A673 (cell line): ENCODE results near the gene A4GALT.

Experiments used
- EZH2 ChIP-seq: fragments of 200-600 bp; sonication (generic); IDR thresholded peaks from 2 replicates; pipeline ENCODE4 v1.6.1; 2017; ENCODE audit warnings: borderline replicate concordance, low read depth, mild to moderate bottlenecking, mixed read lengths, antibody characterized with exemption, low read length; ENCODE audit not compliant: poor library complexity, severe bottlenecking
- TF ChIP-seq, protein P1 (sequence below): fragments of 300-800, 200-600 bp; sonication (generic); conservative IDR thresholded peaks from 2 replicates; pipeline ENCODE4 v1.5.1; 2017; ENCODE audit warnings: low read depth, mild to moderate bottlenecking, antibody characterized with exemption, low read length, moderate library complexity, mixed read lengths

DNA sequence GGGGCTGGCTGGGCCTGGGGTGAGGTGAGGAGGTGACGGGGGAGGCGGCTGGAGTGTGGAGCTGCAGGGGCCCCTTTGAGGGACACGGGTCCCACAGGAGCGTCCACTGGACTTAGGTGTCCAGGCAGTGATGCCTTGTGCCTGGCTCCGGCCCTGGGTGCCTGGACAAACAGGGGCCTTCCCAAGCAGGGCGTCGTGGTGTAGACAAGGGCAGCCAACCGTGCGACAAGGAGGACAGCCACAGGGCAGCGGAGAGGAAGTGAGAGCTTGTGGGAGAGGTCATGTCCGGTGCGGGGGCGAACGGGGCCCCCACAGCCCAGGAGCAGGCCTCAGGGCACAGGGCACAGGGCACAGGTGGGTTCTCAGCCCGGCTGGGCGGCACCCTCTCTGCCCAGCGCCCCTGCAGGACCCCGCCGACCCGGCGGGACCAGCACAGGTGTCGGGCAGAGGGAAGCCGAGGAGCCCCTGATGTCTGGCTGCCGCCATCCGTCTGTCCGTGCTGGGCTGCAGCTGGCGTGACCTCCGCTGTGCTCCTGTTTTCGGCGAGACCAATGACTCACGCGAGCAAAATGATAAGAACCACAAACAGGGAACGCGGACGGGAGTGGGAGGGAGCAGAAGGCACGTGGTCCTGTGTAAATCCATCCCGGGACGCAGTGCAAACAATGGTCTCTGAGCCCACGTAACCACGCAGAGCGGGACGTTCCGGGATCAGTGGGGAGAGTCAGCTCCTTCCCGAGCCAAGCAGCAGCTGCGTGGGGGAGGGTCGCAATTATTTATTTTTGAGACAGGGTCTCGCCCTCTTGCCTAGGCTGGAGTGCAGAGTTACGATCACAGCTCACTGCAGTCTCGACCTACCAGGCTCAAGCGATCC is 49.1 kb upstream of the A4GALT start:
- no peak for TF ChIP-seq EZH2
- TF ChIP-seq, protein P1, sequence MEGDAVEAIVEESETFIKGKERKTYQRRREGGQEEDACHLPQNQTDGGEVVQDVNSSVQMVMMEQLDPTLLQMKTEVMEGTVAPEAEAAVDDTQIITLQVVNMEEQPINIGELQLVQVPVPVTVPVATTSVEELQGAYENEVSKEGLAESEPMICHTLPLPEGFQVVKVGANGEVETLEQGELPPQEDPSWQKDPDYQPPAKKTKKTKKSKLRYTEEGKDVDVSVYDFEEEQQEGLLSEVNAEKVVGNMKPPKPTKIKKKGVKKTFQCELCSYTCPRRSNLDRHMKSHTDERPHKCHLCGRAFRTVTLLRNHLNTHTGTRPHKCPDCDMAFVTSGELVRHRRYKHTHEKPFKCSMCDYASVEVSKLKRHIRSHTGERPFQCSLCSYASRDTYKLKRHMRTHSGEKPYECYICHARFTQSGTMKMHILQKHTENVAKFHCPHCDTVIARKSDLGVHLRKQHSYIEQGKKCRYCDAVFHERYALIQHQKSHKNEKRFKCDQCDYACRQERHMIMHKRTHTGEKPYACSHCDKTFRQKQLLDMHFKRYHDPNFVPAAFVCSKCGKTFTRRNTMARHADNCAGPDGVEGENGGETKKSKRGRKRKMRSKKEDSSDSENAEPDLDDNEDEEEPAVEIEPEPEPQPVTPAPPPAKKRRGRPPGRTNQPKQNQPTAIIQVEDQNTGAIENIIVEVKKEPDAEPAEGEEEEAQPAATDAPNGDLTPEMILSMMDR, result no peak
